ENCODE results near the gene LAMA1.

GRCh38 chr18:7028625-7029024 lies 89.0 kb downstream of the LAMA1 start:
- TF ChIP-seq, protein P1, sequence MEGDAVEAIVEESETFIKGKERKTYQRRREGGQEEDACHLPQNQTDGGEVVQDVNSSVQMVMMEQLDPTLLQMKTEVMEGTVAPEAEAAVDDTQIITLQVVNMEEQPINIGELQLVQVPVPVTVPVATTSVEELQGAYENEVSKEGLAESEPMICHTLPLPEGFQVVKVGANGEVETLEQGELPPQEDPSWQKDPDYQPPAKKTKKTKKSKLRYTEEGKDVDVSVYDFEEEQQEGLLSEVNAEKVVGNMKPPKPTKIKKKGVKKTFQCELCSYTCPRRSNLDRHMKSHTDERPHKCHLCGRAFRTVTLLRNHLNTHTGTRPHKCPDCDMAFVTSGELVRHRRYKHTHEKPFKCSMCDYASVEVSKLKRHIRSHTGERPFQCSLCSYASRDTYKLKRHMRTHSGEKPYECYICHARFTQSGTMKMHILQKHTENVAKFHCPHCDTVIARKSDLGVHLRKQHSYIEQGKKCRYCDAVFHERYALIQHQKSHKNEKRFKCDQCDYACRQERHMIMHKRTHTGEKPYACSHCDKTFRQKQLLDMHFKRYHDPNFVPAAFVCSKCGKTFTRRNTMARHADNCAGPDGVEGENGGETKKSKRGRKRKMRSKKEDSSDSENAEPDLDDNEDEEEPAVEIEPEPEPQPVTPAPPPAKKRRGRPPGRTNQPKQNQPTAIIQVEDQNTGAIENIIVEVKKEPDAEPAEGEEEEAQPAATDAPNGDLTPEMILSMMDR (conservative IDR thresholded peaks at IDR 0.05; ENCODE audit: low read depth, low read length), result no peak
- TF ChIP-seq POLR2A (IDR thresholded peaks at IDR 0.05; ENCODE audit: low read depth, low read length) (no peak), CHD1 (IDR thresholded peaks at IDR 0.05; ENCODE audit: low read depth, low read length) (no peak), FOS (IDR thresholded peaks at IDR 0.05; ENCODE audit: low read depth, low read length) (no peak), MAZ (IDR thresholded peaks at IDR 0.05; ENCODE audit: borderline replicate concordance, low read depth, low read length) (no peak), BHLHE40 (IDR thresholded peaks at IDR 0.05; ENCODE audit: low read depth, low read length) (no peak), RAD21 (IDR thresholded peaks at IDR 0.05; ENCODE audit: low read length) (no peak), ELK1 (IDR thresholded peaks at IDR 0.05; ENCODE audit: borderline replicate concordance, low read depth, low read length) (no peak), CEBPB (IDR thresholded peaks at IDR 0.05; ENCODE audit: low read depth, low read length) (no peak), MAFK (IDR thresholded peaks at IDR 0.05; ENCODE audit: low read depth, low read length) (no peak), RFX5 (IDR thresholded peaks at IDR 0.05; ENCODE audit: low read depth, low read length) (no peak), RCOR1 (IDR thresholded peaks at IDR 0.05; ENCODE audit: insufficient replicate concordance, low read length) (no peak)
